NCI-H1092 treated with DMSO at 0.1 percent for 48 hours (cell line): ENCODE measurements around the gene PYROXD2.

Experiments used
- DNase-seq: peaks from one replicate; lab custom pipeline; 2025; lab: John Stamatoyannopoulos, UW

Gene PYROXD2

DNA sequence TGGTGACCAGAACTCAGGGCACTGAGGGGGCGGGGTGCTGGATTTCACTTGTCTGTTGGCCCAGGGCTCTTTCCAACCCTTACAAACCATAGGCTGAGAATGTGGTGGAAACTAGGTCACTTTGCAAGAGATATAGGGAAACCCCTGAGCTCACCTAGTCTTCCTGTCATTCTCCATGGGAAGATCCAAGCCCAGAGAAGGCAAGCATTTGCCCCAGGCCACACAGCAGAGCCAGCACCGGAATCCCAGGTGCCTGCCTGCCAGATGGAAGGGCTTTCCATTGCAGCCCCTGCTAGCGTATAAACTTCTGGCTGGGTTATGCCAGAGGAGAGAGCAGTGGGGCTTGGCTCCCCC, 427 bp downstream of the PYROXD2 start:
- no peak for DNase-seq

DNA sequence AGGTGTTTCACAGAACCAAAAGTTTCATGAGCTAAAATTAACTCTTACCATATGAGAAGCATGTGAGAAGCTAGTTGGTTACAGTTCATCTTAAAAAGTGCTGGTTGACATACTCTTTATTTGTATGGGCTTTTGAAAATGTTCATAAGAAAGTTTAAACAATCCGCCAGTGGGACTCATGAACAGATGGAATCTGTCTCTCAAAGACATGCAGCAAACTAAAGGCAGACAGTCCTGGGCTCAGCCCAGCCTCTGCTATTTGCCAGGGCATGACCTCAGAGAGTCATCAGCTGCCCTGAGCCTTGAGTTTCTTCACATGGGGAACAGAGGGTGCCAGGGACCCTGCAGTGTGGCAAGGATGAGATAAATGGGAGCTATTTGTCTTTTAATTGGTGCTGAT, 3.2 kb downstream of the PYROXD2 start:
- no peak for DNase-seq

DNA sequence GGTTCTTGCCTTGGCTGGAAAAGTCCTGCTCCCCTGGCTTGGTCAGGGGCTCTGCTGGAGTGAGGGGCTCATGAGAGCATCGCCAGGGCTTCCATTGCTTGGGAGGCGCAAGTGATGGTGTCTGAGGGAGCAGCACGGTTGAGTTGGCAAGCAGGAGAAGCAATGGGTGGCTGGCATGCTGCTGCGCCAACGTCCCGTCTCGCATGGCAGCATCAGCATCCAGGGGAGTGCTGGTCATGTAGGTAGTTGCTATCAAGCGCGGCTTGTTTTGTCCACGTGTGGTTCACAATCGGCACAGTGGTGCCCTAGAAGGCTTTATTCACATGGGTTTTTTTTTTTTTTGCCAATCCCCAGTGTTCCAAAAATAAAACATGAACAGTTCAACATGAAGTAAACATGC, 3.8 kb downstream of the PYROXD2 start:
- no peak for DNase-seq

DNA sequence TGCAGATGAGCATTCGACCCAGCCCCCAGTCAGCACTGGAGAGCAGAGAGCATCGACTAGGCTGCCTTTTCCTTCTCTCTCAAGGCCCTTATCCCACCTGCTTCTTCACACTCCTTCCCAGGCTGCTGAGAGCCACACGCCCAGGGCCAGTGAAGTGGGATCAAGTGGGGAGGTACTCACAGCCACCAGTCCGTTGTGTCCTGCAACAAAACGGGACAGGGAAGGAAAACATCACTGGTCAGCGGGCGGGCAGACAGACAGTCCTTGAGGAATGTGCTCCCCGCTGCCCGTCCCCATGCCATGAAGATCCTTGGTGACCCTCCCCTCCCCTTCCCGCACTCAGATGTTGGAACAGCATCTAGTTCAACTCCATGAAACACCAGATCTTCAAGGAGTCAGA, 4.2 kb downstream of the PYROXD2 start:
- DNase-seq = no peak

DNA sequence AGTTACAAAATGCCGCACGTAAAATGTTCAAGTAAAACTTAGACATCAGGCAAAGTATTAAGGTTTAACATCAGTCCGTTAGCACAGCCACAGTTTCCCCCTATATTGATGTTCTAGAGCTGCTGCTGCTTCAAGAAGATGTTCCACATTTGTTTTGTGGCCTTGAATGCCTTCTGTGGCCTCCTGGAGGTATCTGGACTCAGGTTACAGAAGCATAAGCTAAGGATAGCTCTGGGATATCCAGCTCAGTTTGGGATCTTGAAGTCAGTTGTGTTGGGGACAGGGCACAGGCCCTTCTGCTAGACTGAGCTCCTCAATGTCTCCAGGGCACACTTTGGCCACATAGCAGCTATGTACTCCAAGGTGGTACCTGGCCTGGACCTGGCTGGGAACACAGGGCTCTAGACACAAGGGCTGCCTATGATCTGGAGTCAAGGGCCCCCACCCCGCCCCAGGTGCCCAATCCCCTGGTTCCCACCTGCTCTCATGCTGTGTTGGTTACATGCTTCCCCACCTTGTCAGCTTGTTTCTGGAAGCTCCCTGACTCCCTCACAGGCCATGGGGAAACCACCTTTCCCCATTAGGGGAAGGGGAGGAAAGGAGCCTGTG, 4.7 kb downstream of the PYROXD2 start:
- DNase-seq = no peak

DNA sequence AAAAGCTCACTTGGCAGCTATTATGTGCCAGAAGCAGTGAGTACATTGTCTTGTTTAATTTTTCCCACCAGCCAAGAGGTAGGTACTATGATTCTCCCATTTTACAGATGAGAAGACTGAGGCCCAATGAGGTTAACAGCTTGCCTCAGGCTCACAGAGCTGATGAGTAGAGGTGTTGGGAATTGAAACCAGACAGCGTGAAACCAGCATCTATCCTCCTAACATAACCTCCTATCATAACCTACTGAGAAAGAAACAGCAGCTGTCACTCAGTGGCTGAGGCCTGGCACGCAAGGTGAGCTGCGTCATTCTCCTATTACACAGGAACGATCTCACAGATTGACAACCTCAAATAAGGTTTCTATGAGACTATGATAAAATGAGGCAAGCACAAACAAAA, 6.2 kb downstream of the PYROXD2 start:
- no peak for DNase-seq

DNA sequence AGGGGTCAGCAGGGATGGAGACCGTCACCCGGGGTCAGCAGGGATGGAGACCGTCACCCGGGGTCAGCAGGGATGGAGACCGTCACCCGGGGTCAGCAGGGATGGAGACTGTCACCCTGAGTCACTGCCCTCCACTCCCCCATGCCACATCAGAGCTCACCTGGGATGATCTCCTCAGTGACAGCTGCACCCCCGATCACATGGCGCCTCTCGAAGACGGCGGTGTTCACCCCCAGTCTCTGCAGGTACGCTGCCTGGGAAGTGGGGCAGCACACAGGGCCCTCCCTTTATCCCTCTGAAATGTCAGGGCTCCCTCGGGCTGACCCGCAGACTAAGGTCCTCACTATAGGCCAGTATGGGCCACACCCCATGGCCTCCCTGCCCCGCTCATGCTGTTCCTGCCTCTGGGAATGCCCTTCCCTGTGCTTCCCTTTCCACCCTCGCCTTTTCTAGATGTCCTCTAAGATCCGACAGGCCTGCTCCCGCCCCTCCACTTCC, 7.2 kb downstream of the PYROXD2 start:
- no peak for DNase-seq

DNA sequence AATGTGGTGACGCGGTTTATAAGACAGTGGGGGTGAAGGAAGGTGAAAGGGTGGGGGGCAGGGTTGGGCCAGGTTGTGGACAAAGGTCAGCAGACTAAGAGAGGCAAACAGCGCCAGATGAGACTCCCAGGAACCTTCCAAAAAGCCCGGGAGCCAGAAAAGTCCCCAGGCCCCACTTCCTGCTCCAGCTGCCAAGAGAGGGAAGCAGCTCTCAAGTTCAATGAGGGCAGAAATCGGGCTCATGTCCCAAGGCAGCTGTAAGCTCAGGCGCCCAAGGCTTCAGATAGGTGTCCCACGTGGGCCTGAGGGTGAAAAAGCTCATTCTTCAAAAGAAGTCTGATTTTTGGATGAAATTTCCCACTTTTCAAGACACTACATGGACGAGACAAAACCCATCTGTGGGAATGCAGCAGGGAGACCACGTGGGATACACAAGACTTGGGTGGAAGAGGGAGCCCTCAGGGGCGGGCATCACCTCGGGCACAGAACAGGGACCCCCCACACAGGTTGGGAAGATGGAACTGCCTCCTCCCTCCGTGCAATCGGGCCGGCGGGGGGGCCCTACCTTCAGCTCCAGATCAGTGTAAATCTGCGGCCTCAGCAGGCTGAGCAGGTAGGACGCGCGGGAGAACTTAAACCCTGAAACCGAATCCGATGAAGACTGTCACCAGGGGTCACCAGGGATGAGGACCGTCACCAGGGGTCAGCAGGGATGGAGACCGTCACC, 7.8 kb downstream of the PYROXD2 start:
- DNase-seq = no peak

DNA sequence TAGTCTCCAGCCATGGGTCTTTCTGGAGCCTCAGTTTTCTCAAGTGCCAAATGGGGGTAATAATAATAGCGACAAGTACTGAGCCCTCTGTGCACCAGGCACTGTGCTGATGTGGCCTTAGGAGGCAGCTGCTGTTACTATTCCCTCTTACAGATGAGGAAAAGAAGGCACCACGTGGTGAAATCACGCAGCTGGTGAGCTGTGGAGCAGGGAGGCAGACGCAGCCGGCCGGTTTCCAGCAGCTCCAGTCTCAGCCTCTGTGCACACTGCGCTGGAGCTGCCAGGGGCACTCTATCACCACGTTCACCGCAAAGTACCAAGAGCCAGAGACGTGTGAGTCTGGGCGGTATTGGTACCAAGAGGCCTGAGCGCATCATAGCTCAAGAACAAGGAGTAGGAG, 9.6 kb downstream of the PYROXD2 start:
- DNase-seq = no peak

DNA sequence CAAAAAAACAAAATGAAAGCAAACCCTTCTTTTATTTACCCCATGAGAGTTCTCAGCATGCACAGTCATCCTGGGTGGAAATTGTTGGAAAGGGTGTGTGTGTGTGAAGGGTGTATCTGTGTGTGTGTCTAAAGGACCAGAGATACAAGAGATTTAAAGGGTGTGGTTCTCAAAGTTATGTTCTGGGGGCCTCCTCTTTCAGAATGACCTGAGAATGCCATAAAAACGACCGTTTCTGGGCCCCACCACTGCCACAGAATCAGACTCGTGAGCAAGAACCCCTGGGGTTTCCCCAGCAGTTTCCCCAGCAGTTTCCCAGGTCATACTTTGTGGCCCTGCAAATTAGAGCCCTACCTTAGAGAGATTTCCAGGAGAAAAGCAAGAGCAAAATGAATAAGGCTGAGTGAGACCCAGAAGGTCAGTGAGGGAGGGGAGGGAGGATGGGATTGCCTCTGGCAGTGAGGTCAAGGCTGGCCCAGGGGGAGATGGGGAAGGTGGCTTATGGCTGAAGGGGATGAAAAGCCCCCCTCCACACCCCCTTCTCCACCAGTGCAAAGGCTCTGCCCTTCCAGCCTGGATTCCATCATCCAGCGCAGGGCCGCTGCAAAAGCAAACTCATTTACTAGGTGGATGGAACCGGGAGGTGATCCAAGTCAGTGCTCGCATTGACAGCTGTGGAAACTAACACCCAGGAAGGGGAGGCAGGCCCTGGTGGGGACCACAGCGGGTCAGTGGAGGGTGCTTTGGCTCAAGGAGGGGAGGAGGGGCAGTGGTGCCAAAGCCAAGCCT, 10.2 kb downstream of the PYROXD2 start:
- DNase-seq = peak; percentile 16

DNA sequence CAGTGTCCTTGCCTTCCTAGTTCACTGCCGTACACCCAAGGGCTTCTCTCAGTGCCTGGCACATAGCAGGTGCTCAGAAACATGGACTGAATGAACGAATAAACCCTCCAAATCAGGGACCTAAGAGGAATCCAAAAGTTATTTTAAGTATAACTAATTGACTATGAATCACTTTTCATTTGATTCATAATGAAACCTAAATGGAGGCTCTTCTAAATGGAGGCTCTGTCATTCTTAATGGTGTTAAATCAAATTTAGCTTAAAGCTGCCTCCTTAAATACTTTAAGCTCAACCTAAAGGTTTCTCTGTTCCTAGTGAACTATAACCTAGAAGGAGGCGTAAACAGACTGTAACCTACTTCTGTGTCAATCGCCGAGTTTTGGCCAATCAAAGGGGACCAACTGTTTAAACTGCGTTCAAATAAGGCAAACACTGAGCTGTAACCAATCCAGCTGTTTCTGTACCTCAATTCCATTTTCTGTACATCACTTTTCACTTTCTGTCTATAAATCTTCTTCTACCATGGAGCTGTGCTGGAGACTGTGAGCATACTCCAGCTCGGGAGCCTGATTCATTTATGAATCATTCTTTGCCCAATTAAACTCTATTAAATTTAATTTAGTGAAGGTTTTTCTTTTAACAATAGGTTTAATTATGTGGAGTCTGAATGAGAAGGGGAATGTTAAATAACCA, 11.0 kb downstream of the PYROXD2 start:
- DNase-seq = no peak

DNA sequence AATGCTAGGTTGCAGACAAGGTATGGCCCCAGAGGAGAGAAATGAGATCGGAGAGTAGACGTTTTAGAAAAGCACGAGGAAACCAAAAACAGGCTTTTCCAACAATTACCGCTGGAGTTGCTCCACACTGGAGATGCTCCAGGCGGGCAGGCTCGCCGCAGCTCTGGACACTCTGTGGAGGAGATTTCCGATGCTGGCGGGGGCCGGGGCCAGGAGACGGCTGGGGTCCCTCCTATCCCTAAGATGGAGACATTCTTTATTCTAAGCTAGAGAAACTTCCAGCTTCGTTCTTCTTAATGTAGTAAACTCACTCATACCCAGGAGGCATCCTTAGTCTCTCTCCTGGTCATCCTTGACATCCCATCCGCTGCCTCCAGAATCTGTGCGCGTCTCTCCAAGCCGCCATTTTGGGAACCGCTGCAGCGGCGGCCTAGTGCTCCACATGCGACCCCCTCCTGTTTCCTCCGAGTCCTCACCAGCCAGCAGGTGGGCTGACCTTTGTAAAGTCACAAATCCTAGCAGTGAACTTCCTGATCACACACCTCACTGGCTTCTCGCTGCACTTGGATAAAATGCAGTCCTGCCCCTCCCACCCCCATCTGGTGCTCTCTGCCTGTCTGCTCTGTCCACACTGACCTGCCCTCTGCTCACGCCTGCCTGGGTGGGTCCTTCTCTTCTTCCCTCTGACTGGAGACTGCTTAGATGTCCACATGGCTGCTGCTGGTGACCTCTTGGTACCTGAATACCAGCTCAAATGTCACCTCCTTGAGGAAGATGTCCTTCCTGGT, 11.9 kb downstream of the PYROXD2 start:
- DNase-seq = no peak

DNA sequence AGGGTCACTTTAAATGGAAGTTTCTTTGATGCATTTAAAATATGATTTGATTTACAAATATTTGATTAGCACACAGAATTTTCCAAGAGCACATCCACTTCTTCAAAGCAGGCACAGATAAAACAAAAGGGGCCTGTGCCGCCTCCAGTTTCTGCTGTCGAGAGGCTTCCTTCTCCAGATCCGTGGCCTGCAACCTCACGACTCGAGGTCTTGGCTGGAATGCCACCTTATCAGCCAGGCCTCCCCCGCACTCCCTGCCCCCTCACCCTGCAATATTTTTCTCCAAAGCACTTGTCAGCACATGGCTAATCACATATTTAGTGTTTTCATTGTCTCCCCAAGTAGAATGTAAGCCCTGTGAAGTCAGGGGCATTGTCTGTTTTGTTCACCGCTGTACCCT, 12.5 kb downstream of the PYROXD2 start:
- DNase-seq = no peak

DNA sequence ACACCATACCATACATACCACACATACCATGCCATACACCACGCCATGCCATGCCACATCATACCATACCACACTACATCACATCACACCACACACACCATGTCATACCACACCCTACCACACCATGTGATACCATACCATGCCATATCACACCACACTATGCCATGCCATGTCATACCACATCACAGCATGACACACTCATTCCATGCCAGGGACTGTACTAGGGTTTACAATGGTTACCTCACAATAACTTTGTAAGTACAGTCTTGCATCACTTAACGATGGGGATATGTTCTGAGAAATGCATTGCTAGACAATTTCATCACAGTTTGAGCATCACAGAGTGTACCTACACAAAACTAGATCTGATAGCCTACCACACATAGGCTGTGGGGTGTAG, 14.5 kb downstream of the PYROXD2 start:
- DNase-seq = no peak

DNA sequence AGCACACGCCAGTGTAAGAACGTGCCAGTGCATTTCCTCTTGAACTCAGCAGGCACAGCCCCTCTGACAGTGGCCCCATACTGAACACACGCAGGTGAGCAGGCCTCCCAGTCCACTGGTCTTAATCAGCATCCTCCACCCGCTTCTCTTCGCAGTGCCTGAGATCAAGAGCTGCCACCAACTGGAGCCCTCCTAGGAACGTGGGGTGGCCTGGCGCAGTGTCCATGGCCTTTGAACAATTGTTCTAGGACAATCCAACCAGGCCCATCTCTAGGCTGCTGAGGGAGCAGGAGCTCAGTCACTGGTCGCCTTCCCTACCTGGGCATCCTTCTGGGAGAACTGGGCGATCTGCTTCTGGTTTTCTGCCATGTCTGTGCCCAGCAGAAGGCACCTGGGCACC, 15.2 kb downstream of the PYROXD2 start:
- DNase-seq = no peak

DNA sequence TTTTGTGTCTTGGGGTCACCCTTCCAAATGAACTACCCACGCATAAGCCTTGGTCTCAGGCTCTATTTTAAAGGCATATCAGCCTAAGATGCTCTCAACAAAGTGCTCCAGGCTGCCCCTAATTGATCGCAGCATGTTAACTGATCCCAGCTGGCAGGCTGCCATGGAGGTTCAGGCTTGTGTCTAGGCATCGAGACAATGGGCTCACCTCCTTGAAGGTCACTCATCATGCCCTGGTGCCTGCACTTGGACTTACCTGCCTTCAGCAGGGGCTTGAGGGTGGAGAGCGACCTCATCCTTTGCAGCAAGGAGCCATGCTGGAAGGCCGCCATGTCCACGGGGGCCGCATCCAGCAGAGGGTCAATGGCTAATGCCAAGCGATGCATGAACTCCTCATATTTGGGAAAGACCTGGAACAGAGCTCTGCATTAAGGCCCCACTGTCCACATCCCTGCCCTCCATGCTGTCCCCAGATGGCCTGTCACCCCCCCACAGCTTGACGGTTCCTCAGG, 17.8 kb downstream of the PYROXD2 start:
- no peak for DNase-seq

DNA sequence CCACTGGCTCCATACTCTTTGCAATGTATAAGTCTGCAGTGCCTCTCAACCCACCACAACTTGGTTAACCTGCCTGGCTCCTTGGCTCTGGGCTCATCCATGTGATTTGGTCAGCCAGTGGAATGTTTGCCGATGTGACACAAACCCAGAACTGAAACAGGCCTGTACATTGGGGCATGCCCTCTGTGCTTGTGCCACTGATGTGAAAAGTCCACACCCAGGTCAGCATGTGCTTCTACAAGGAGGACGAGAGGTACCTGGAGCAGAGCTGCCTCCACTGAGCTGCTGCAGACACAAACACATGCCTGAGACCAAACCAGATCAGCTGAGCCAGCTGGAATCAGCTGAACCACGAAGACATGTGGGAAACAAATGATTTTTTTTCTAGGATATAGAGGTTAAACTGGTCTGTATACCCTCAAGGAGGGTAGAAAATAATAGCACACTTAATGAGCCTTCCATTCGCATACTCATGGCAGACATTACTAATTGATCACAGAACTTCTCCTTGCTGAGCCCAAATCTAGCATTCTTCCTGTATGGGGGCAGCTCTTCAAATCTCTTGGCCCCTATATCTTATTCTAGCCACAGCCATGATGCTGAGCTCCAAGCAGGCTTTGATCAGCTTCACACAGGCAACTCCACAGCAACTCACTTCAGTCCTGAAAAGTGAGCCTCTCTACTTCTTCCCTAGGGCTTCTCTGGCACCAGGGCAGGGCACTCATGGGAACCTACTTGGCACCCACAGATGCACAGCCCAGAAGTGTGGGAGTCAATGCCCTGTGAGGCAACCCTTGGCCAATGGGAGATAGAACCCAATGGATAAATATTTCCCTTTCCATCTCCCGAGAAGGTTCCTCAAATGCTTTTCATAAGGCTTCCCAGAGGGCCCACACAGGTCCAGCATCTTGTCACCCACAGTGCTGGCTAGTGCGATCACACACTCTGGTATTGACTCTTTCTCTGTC, 18.6 kb downstream of the PYROXD2 start:
- no peak for DNase-seq

DNA sequence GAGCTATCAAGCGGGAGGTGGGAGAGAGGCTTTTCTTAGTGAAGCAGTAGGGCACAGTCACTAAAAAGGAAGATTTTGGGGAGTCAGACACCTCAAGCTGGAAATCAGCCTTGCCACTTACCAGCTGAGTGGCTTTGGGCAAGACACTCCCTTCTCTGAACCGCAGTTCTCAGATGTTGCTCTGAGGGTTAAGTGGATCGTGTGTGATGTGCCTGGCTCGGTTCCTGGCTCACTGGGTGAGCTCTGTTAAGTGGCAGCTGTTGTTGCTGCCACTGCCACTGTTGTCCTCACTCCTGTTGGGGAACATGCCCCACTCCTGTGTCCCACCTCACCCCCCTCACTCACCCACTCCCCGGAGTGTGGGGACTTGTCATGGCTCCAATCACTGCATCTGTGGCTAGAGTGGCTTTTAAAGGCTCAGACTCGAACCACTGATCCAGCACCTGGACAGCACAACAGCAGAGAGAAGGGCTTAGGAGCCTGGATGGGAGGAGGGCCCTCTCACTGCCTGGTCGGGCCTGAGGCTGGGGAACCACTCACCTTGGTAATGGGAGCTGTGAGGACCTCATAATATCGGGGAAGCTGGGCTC, 20.0 kb downstream of the PYROXD2 start:
- DNase-seq = peak; percentile 4

DNA sequence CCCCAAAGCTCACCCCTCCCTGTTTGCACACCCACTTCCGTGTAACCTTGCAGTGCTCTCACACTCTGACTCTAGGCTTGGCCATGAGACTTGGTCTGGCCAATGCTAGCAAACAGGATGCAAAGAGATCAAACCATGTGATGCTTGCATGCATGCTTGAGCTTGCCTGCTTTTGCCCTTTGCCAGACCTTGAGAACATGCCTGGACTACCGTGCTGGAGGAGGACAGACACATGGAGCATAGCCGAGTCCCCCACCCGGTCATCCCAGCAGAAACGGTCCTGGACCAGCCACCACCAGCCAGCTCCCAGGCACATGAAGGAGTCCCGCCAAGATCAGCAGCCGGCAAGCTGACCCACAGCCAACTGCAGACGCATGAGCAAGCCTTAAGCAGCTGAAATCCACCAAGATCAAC, 23.4 kb downstream of the PYROXD2 start:
- no peak for DNase-seq

DNA sequence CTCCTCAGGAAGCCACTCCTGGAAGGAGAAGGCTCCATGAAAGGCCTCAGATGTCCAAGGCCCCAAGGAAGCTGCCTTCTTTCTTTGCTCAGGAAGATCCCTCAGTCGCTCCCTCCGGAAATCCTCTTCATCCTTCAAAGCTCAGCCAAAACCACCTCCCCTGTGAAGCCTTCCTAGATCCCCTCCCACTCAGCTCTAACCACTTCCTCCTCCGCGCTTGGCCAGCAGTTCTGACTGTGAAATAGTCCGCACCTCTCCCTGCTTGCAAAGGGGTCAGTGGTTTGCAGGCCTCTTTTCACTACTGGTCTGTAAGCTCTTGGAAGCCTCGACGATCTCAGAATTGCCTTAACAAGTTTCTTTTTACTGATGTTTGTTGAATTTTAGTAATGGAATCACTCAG, 23.9 kb downstream of the PYROXD2 start:
- no peak for DNase-seq
